Measurements from ENCODE around the gene TWIST2.

Gene TWIST2

DNA sequence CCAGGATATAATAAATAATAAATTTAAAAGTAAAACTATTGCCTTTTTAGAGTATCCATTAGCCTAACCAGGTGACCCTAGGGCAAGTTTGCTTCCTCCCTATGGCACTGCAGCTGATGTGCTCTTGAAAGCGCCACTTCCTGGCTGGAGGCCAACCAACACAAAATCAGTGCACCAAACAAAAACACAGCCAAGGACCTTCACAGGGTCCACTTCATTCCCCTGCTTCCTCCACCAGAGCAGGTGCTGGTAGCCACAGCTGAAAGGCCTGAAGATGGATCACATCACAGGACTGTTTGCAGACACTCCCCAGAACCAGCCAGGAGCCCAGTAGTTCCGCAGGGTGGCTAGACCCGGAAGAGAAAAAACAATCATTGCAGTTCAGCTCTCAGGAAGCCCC, 108.8 kb downstream of the TWIST2 start:
- DNase-seq (ENCODE audit: low spot score) = no peak

All from iPS-NIHi11 (cell line).